Measurements from ENCODE around the gene ACBD6.

DNA sequence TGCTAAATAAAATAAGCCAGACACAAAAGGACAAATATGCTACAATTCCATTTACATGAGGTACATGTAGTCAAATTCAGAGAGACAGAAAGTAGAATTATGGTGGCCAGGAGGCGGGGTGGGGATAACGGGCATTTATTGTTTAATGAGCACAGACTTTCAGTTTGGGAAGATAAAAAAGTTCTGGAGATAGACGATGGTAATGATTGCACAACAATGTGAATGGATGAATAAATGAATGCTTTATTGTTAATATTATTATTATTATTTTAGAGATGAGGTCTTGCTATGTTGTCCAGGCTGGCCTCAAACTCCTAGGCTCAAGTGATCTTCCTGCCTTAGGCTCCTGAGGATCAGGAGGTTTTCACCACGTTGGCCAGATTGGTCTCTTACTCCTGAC lies 150.4 kb downstream of the ACBD6 start:
- no peak for TF ChIP-seq POLR2A (IDR thresholded peaks at IDR 0.05)
- TF ChIP-seq, protein P1, sequence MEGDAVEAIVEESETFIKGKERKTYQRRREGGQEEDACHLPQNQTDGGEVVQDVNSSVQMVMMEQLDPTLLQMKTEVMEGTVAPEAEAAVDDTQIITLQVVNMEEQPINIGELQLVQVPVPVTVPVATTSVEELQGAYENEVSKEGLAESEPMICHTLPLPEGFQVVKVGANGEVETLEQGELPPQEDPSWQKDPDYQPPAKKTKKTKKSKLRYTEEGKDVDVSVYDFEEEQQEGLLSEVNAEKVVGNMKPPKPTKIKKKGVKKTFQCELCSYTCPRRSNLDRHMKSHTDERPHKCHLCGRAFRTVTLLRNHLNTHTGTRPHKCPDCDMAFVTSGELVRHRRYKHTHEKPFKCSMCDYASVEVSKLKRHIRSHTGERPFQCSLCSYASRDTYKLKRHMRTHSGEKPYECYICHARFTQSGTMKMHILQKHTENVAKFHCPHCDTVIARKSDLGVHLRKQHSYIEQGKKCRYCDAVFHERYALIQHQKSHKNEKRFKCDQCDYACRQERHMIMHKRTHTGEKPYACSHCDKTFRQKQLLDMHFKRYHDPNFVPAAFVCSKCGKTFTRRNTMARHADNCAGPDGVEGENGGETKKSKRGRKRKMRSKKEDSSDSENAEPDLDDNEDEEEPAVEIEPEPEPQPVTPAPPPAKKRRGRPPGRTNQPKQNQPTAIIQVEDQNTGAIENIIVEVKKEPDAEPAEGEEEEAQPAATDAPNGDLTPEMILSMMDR (IDR thresholded peaks at IDR 0.05), result no peak

All from lower leg skin (tissue), 3 donors.